Activated T-cell treated with anti-CD3 and anti-CD28 coated beads, Interleukin-2, amount 50 U/mL, for 72 hours (primary cell): ENCODE results near the gene AKAP6. TPM values are rescaled to one million over a fixed set of nuclear protein-coding genes. Genes with fewer than 3 reads are reported as not detected.

Experiments
- ATAC-seq, 2 donors: fragments of 150-1000 bp; cut with Tn5 transposase; replicated peaks in 1 of 2; 2 replicates each; pipeline ENCODE4 v1.10.0; 2021; ENCODE audit warnings: moderate library complexity in 2 of 2, mild to moderate bottlenecking in 1 of 2
- DNase-seq, 2 donors: peaks; one replicate each; pipeline ENCODE4 v3.0.0; 2021 to 2022; ENCODE audit warnings: mixed read lengths in 1 of 2
- H3K27ac Mint-ChIP-seq: one replicate; pipeline ENCODE4 v1.8.0; 2022; ENCODE audit warnings: mild to moderate bottlenecking, moderate library complexity, mixed read lengths
- H3K27me3 Mint-ChIP-seq: one replicate; pipeline ENCODE4 v1.8.0; 2022; ENCODE audit warnings: low read depth, mixed read lengths
- H3K36me3 Mint-ChIP-seq, 2 donors: one replicate each; pipeline ENCODE4 v1.8.0; 2022; ENCODE audit warnings: mixed read lengths in 2 of 2, mild to moderate bottlenecking in 1 of 2; ENCODE audit not compliant: insufficient read depth in 2 of 2
- H3K4me1 Mint-ChIP-seq: one replicate; pipeline ENCODE4 v1.8.0; 2022; ENCODE audit warnings: low read depth, mixed read lengths
- H3K4me3 Mint-ChIP-seq, 2 donors: one replicate each; pipeline ENCODE4 v1.8.0; 2022; ENCODE audit warnings: mild to moderate bottlenecking in 2 of 2, mixed read lengths in 2 of 2, moderate library complexity in 2 of 2
- H3K9me3 Mint-ChIP-seq, 2 donors: one replicate each; pipeline ENCODE4 v1.8.0; 2022; ENCODE audit warnings: mixed read lengths in 2 of 2
- total RNA-seq, 2 donors: library from RNA; stranded (reverse); gene quantifications; one replicate each; pipeline ENCODE4 v1.2.3, GENCODE V29; 2022

The AKAP6 gene
- total RNA-seq, 2 donors from 2014 or later, result 3.6 to 3.9 TPM

- no peaks in the 10 kb centered on the region for H3K27me3 Mint-ChIP-seq
- H3K4me3 Mint-ChIP-seq, result no peak overlapping the region
- no peaks in the 10 kb centered on the region for H3K9me3 Mint-ChIP-seq
- DNase-seq (no peak), ATAC-seq (no peak)
- H3K36me3 Mint-ChIP-seq, result no peaks in the 10 kb centered on the region
- H3K4me1 Mint-ChIP-seq, result no peaks in the 10 kb centered on the region
- H3K27ac Mint-ChIP-seq, result no peak overlapping the region
Observed at GRCh38 chr14:32510815-32511214, 181.7 kb downstream of the AKAP6 start.

- Mint-ChIP-seq H3K4me3 (no peak overlapping the region), H3K36me3 (no peaks in the 10 kb centered on the region), H3K27me3 (no peaks in the 10 kb centered on the region), H3K27ac (no peak overlapping the region), H3K4me1 (no peaks in the 10 kb centered on the region), H3K9me3 (no peaks in the 10 kb centered on the region)
- ATAC-seq (no peak), DNase-seq (no peak)
Observed at GRCh38 chr14:32512348-32512747, 183.2 kb downstream of the AKAP6 start.

- Mint-ChIP-seq H3K27ac (no peak overlapping the region), H3K27me3 (no peaks in the 10 kb centered on the region), H3K4me1 (no peaks in the 10 kb centered on the region), H3K9me3 (no peaks in the 10 kb centered on the region), H3K36me3 (no peaks in the 10 kb centered on the region), H3K4me3 (no peak overlapping the region)
- DNase-seq (no peak), ATAC-seq (no peak)
Observed at GRCh38 chr14:32512813-32513212, 183.7 kb downstream of the AKAP6 start.

- peaks cover 3 to 4% of the 10 kb centered on the region in 2 donors for H3K36me3 Mint-ChIP-seq
- peaks cover 6% of the 10 kb centered on the region for H3K27me3 Mint-ChIP-seq
- no peaks in the 10 kb centered on the region for H3K4me1 Mint-ChIP-seq
- H3K27ac Mint-ChIP-seq, result no peak overlapping the region
- H3K9me3 Mint-ChIP-seq, result peaks cover 4 to 5% of the 10 kb centered on the region in 2 donors
- H3K4me3 Mint-ChIP-seq, result no peak overlapping the region
- no peak for DNase-seq
- ATAC-seq, result no peak
Observed at GRCh38 chr14:32513571-32514009, 184.5 kb downstream of the AKAP6 start.

- H3K36me3 Mint-ChIP-seq, result peaks cover 3 to 6% of the 10 kb centered on the region in 2 donors
- no peak for ATAC-seq
- H3K4me1 Mint-ChIP-seq, result no peaks in the 10 kb centered on the region
- H3K9me3 Mint-ChIP-seq, result peaks cover 5 to 6% of the 10 kb centered on the region in 2 donors
- no peak overlapping the region for H3K27ac Mint-ChIP-seq
- peaks cover 7% of the 10 kb centered on the region for H3K27me3 Mint-ChIP-seq
- no peak for DNase-seq
- H3K4me3 Mint-ChIP-seq, result no peak overlapping the region
Observed at GRCh38 chr14:32514236-32514635, 185.1 kb downstream of the AKAP6 start.

GRCh38 chr14:32514681-32515080, 185.6 kb downstream of the AKAP6 start:
- DNase-seq, result no peak
- Mint-ChIP-seq H3K36me3 (peaks cover 3 to 6% of the 10 kb centered on the region in 2 donors), H3K4me1 (no peaks in the 10 kb centered on the region), H3K27ac (no peak overlapping the region), H3K27me3 (peaks cover 7% of the 10 kb centered on the region), H3K9me3 (peaks cover 5 to 6% of the 10 kb centered on the region in 2 donors), H3K4me3 (no peak overlapping the region)
- ATAC-seq, result no peak

GRCh38 chr14:32524609-32525375, 195.7 kb downstream of the AKAP6 start:
- no peak overlapping the region for H3K27ac Mint-ChIP-seq
- H3K9me3 Mint-ChIP-seq, result peaks cover 0 to 2% of the 10 kb centered on the region in 2 donors
- H3K4me1 Mint-ChIP-seq, result no peaks in the 10 kb centered on the region
- H3K36me3 Mint-ChIP-seq, result peaks cover 0 to 1% of the 10 kb centered on the region in 2 donors
- H3K27me3 Mint-ChIP-seq, result no peaks in the 10 kb centered on the region
- ATAC-seq (no peak), DNase-seq (no peak)
- no peak overlapping the region for H3K4me3 Mint-ChIP-seq

- Mint-ChIP-seq H3K27ac (no peak overlapping the region), H3K27me3 (no peaks in the 10 kb centered on the region), H3K4me1 (no peaks in the 10 kb centered on the region), H3K36me3 (no peaks in the 10 kb centered on the region), H3K4me3 (no peak overlapping the region), H3K9me3 (peaks cover 0 to 2% of the 10 kb centered on the region in 2 donors)
- no peak for ATAC-seq
- DNase-seq, result no peak
Observed at GRCh38 chr14:32525591-32525990, 196.5 kb downstream of the AKAP6 start.

GRCh38 chr14:32530800-32531199, 201.7 kb downstream of the AKAP6 start:
- H3K4me1 Mint-ChIP-seq, result no peaks in the 10 kb centered on the region
- DNase-seq, result no peak
- no peaks in the 10 kb centered on the region for H3K9me3 Mint-ChIP-seq
- H3K36me3 Mint-ChIP-seq, result no peaks in the 10 kb centered on the region
- H3K27ac Mint-ChIP-seq, result no peak overlapping the region
- no peak overlapping the region for H3K4me3 Mint-ChIP-seq
- no peaks in the 10 kb centered on the region for H3K27me3 Mint-ChIP-seq
- ATAC-seq, result no peak

GRCh38 chr14:32531942-32532515, 202.9 kb downstream of the AKAP6 start:
- Mint-ChIP-seq H3K9me3 (no peaks in the 10 kb centered on the region), H3K27ac (no peak overlapping the region), H3K4me1 (no peaks in the 10 kb centered on the region), H3K4me3 (no peak overlapping the region), H3K36me3 (no peaks in the 10 kb centered on the region), H3K27me3 (no peaks in the 10 kb centered on the region)
- ATAC-seq (no peak), DNase-seq (no peak)

GRCh38 chr14:32534145-32534544, 205.0 kb downstream of the AKAP6 start:
- ATAC-seq, result no peak
- Mint-ChIP-seq H3K27me3 (no peaks in the 10 kb centered on the region), H3K27ac (no peak overlapping the region), H3K4me3 (no peak overlapping the region), H3K9me3 (no peaks in the 10 kb centered on the region), H3K36me3 (no peaks in the 10 kb centered on the region), H3K4me1 (no peaks in the 10 kb centered on the region)
- DNase-seq, result no peak

- H3K27ac Mint-ChIP-seq, result no peak overlapping the region
- no peaks in the 10 kb centered on the region for H3K36me3 Mint-ChIP-seq
- ATAC-seq (no peak), DNase-seq (no peak)
- no peaks in the 10 kb centered on the region for H3K4me1 Mint-ChIP-seq
- no peaks in the 10 kb centered on the region for H3K27me3 Mint-ChIP-seq
- H3K9me3 Mint-ChIP-seq, result no peaks in the 10 kb centered on the region
- no peak overlapping the region for H3K4me3 Mint-ChIP-seq
Observed at GRCh38 chr14:32536175-32536574, 207.1 kb downstream of the AKAP6 start.

- ATAC-seq, result no peak
- H3K9me3 Mint-ChIP-seq, result no peaks in the 10 kb centered on the region
- no peaks in the 10 kb centered on the region for H3K4me1 Mint-ChIP-seq
- no peak overlapping the region for H3K4me3 Mint-ChIP-seq
- H3K27me3 Mint-ChIP-seq, result no peaks in the 10 kb centered on the region
- no peaks in the 10 kb centered on the region for H3K36me3 Mint-ChIP-seq
- H3K27ac Mint-ChIP-seq, result no peak overlapping the region
- no peak for DNase-seq
Observed at GRCh38 chr14:32537166-32537565, 208.1 kb downstream of the AKAP6 start.

- H3K9me3 Mint-ChIP-seq, result no peaks in the 10 kb centered on the region
- no peak overlapping the region for H3K27ac Mint-ChIP-seq
- no peak for DNase-seq
- no peak for ATAC-seq
- no peaks in the 10 kb centered on the region for H3K27me3 Mint-ChIP-seq
- H3K4me3 Mint-ChIP-seq, result no peak overlapping the region
- H3K4me1 Mint-ChIP-seq, result no peaks in the 10 kb centered on the region
- H3K36me3 Mint-ChIP-seq, result no peaks in the 10 kb centered on the region
Observed at GRCh38 chr14:32542507-32542906, 213.4 kb downstream of the AKAP6 start.
